Activated naive CD4-positive, alpha-beta T cell (primary cell): ENCODE results near the gene GPR146.

Experiments
- DNase-seq, 4 experiments: peaks; one replicate each; lab custom pipeline; 2025; lab: John Stamatoyannopoulos, UW

The GPR146 gene

DNA sequence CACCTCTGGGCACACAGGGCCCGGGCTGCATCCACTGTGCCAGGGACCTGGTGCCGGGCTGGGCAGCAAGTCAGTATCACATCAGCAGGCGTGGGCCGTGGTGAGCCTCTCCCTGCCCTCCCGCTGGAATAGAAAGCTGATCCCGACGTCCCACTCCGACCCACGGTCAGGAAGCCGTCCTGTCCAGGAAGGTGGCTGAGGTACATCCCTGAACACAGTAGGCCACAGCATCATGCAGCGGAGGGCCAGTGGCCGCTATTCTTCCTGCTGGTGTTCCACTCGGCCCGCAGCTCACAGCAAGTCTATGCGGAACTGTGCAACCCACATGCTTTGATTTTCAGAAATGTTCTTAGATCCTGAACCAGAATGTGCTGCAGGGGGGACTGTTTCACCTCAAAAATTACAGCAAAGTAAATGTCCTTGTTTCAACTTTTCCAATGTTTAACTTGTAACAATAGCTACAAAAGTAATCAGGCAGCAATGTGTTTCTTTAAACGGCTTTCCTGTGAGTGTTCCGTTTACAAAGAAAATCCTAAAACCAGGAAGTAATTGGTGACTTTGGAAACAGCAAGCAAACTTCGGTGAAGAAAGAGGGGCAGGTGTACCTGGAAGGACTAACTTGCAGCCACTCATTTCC lies 676 bp upstream of the GPR146 start:
- no peak for DNase-seq

DNA sequence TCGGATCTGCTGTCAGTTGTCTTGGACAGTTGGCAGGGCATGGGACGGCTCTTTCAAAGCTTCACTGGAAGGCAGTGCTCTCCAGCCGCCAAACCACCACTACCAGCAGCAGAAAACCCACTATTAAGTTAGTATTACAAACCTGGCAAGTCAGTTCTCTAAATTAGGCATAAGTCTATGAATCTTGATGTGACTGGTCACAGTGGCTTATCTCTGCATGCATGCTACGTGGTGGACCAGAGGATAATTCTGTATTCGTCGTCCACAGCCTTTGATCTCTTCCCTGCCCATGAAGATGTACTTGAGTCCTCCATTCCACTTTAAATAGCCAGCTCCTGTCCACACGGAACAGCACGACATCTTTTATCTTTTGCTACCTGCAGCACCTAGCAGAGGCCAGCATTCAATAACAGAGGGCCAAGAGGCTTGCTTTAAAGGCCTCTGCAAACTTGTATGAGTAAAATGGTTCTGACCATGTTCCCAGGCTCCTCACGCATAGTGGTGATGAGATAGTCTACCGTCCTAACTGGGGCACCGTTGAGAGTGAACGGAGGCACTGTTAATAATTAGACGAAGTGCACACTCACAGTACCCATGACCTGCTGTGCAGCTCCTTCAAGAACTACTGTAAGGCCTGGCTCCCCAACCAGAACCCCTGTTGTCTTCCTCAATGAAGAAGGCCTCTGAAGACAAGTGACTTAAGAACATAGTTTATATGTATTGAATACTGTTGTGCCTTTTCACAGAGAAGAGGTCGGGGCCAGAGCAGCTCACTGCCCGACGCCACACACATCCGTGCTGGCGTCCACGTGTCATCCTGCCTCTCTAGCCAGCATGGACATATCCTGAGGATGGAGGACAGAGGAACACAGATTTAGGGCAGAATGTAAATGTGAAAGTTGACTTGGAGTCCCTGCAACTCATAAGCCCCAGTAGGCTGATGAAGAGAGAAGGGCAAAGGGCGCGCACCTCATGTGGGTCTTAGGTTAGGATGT lies 1.0 kb downstream of the GPR146 start:
- no peak for DNase-seq

DNA sequence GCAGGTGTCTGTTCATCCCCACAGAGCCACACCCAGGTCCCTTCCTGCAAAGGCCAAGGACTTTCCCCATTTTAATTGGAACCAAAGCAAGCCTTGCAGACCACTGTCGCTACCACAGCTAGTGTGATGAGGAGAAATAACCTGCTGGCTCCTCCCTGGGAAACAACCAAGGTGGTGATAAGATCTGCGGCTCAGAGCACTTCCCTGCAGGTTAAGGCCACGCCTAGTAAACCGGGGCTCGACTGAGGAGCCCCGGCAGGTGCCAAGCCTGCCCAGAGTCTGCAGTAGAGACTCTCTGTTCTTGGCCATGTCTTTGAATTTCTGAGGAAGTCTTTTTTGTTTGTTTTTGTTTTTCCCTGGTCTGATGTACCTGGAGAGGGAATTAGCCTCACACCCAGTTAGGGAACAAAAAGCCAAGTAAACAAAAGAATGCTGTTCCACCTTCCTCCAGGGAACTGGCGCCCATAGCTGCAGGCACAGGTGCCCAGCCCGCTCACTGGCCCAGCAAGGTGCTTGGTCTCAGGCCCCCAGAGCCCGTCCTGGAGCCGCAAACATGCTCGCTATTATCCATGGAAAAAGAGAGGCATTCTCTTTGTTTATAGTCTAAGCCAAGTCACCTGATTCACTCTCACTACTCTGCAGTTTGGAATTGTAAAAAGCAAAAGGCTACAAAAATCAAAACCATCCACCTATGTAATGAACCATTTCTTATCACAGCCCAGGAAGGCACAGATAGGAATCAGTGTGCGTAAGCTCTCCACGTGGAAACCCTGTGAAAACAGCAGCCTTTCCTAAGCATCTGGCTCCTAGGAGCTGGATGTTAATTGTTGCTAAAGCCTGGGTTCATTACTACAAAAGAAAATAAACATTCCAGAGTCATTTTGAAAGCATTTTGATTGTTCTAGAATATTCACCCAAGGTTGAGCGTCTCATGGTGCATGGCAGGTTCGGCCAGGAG lies 2.7 kb downstream of the GPR146 start:
- peak in 1 of 4 experiments; percentile 17 for DNase-seq

DNA sequence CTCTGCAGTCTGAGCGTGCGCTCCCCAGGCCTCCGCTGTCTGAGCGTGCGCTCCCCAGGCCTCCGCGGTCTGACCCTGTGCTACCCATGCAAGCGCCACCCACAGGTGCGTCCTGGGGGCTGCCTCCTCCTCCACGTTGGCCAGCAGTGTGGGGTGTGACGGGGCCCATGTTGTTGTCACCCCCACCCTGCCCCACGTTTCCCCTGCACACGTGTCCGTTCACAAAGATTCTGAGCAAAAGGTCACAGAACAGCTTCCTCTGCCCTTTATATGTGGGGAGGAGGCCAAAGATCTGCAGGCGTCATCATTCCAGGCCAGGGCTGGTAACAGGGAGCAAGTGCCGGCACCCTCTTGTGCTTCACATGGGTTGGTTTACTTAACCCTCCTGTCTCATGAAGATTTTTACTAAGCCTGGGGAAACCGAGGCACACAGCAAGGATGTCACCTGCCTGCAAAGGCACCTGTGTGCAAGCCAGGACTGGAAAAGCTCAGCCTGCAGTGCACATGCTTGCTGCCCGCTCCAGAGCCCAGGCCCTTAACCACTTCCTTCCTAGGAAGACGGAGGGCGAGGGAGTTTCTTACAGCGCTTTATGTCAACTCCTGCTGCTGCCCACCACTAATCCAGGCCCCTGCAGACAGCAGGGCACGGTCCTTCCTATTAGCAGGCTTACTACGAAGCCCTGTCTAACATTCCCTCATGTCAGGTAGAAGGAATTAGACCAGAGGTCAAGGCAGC lies 4.8 kb downstream of the GPR146 start:
- no peak for DNase-seq

DNA sequence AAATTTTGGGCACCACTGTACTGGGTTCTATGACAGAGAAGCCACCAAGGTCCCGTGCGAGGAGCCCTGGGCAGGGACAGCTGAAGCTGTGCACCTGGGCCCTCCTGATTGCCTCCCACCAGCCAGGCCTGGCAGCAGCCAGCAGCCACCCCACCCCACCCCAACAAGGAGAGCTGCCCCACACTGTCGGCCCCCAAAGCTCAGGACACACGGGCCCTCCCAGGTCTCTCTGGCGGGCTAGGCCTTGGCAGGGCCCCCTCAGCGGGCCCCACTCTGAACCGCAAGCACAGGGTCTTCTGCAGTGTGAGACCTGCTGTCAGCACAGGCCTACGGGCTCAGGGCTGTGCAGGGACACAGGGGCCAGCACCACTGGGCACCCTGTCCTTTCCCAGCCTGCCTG lies 5.5 kb downstream of the GPR146 start:
- DNase-seq: no peak

DNA sequence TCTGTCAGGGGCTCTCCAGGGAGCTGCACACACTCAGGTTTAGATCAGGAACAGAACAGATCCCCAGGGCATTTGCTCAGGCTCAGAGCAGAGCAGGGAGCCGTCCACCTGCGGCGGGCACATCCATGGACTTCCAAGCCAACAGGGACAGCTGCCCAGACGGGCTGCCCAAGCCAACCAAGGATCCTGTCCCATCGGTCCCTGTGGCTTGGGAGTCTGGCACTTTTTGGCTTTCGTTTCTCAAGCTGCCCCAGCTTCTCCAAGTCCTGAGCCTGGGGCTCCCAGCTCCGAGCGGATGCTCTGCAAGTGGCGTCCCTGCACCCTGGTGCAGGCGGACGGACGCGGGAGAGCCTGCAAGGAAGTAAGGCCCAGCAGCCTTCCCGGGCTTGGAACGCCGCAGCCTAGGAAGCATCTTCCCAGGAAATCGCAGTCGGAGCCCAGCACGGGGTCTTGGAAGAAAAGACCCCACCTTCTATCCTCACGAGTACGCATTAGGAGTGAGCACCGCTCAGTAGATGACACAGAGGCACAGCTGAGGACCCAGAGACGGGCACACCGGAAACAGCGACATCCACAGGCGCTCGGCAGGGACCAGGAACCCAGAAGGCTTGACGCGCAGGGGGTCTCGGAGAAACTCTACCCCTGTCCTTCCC lies 6.0 kb downstream of the GPR146 start:
- DNase-seq: no peak

DNA sequence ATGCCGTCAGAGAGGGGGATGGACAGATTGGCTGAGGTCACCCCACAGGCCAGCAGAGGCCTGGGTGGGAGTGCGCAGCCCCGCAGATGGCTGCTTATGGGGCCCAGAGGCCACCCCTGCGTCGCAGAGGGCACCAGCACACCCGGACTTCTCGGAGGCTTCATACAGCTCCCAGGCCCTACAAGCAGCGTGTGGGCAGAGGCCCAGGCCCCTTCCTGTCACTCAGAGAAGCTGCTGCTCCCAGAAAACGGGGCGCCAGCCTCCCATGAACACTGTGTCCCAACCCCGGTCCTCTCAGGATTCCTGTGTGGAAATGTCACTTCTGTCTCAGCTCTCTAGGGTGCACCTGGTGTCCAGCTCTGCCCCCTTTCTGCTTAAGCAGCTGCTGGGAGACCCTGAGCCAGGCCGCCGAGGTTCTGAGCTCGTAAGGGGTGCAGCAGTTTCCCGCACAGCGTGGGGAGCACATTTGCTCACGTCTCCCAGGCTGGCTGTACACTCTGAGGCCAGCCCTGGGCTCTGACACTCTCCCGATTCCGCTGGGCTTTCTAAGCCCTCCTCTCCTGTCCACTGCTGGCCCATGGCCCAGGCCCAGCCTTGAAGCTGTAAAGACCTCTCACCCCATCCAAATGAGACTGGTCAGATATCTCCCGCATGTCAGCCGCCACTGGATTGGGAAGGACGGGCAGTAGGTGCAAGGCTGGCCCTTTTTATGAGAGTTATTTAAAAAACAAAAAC lies 6.8 kb downstream of the GPR146 start:
- no peak for DNase-seq

DNA sequence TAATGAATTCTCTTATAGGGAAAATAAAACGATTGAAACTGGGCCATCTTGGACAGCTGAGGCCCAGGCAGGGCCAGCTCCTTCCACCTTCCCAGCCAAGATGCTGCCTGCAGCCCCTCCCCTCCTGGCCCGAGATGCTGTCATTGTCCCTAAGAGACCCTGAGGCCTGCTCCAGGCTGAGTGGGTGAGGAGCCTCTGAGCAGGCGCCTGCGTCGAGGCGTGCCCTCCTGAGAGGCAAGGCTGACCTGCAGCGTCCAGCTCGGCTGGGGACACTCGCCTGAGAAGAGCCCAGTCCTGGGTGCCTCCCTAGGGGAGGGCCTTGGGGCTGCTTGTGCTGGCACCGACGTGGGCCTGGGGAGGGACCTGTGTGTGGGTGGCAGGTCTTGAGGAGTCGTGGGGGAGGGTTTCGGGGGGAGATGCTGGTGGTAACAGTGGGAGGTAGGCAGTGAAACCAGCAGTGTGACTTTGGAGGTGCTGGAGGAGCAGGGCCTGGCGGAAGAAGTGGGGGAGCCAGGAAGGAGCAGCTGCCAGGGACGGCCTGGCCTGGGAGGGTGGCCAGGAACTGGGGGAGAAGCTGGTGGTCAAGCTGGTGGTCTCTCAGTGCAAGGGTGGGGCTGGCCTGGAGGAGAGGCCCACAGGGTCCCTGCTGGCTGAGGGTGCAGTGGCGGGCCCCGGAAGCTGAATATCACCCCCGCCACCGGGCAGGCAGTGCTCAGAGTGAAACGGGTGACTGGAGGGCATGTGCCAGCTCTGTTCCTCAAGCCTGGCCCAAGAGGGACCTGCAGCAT lies 7.9 kb downstream of the GPR146 start:
- DNase-seq: no peak

DNA sequence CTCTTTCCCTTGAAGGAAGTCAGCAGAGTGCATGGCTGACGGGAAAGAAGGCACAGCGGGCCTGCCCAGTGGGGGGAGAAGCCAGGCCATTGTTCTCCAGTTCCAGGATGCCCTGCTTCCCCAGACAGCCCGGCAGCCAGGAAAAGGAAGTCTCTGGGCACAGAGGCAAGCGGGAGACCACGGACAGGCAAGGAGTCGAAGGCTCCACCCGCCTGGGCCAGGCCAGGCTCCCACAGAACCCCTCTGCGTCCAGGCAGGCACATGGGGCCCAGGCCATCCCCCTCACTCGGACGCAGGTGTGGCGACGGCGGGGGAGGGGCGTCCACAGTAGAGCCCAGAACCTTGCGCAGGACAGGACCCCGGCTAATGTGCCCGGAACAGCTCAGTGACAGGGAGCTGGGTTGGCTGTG lies 8.7 kb downstream of the GPR146 start:
- no peak for DNase-seq

DNA sequence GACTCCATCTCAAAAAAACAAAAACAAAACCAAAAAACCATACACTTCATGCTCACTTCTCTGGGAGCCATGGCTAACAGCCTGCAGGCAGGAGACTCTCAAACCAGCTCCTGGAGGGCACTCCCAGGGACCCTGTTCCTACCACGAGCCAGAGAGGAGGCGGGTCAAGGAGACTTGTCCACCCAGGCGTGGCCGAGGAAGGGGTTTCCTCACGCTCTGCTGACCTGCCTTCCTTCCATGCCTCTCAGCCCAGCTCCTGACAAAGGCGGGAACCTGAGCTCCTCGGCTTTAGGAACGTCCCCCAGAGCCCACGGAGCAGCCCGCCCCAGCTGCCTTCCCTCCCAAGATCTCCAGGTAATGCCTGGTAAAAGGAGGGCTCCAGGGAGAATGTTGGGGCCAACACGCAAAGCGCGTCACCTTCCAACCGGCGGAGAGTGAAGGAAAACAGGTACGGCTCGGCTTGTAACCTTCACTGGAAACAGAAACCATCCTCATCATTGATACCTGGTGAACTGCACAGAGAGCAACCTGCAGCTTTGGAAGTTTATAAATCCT lies 9.5 kb downstream of the GPR146 start:
- DNase-seq: no peak

DNA sequence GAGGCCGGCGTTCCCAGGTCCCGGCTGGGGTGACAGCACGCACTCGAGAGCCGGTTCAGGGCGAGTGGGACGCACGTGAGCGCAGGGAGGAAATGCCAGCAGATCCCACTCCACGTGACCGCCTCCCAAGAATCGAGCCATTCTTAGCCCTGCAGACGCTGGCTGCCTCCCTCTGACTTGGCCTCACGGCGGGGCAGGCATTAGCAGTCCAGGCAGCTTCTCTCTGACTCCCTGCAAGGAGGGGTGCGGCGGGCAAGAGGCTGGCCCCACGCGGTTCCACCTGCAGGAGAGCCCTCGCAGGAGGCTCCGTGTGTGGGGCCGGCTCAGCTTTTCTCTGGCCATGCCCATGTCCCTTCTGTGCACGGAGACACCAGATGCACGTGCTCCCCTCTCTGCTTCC lies 10.1 kb downstream of the GPR146 start:
- no peak for DNase-seq

DNA sequence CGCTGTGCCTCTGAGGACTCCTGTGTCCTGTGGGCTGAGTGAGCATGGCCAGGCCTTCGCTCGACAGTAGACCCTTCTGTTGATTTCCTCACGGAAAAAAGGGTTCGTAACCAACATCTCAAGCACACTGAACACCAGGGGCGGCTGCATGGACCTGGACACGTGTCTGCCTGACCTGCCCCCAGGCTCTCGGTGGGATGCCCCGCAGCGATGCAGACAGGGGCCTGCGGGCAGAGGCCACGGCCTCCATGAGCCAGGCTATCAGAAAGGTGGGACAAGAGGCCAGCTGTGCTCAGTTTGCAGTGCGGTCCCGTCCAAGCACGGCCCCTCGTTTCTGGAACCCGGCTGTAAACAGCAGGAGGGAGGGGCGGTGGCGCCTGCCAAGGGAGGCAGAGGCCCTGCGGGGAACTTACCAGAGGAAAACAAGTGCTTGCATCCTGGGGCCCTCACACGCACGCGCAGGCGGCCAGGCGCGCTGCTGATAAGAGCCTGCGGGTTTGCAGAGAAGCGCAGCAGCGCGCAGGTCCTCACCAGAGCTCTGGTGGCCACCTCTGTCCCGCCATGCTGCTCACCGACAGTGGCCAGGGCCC lies 10.6 kb downstream of the GPR146 start:
- peak in 3 of 4 experiments; percentile 17 to 68 (median 54) for DNase-seq

DNA sequence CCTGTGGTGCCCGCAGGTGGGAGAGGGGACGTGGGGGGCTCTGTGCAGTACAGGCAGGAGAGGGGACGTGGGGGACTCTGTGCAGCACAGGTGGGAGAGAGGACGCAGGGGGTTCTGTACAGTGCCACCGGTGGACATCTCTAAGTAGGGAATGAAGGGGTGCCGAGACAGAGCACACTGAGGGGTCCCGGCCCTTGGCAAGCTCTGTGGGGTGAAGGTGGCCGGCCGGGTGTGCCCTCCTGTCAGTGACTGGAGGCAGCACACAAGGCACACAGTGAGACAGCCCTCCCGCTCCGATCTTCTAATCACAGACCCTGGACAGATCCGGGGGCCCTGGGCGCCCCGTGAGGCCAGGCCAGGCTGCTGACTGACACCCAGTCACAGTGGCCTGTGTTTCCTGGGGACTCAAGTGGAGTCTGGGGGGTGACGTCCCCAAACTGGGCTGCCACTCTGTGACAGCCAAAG lies 11.2 kb downstream of the GPR146 start:
- DNase-seq: no peak

DNA sequence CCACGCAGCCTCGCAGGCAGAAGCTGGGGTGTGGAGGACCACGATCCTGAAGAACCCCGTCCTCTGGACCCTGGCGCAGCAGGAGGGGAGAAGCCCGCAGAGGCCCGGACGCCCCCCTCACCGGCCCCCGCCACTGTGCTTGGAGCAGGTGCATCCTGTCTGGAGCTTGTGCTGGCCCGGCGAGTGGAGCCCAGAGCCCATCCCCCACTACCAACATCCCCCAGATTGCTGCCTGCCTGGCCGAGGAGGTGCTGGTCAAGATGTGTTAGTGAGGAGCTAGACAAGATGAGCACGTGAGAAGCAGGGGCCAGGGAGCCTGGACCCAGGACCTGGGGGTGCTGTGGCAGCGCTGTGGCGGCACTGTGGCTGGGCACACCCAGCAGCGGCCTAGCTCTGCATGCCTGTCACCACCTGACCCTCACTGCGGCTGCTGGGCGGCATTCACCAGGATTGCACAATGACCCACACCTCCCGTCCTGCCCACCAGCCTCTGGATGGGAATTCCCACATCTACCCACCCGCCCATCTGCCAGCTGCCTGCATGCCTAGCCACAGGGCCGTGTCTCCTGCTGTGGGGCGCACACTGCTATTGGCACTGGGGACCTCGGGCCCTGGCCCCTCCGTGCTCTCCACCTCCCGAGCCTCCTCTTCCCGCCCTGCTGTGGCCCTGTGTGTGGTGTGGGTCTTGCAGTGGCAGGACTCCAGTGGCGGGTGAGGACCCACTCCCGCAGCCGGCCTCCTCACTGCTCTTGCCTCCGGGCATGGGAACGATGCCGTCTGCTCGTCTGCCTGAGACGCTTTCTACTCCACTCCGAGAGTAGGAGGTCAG lies 11.8 kb downstream of the GPR146 start:
- DNase-seq: no peak

DNA sequence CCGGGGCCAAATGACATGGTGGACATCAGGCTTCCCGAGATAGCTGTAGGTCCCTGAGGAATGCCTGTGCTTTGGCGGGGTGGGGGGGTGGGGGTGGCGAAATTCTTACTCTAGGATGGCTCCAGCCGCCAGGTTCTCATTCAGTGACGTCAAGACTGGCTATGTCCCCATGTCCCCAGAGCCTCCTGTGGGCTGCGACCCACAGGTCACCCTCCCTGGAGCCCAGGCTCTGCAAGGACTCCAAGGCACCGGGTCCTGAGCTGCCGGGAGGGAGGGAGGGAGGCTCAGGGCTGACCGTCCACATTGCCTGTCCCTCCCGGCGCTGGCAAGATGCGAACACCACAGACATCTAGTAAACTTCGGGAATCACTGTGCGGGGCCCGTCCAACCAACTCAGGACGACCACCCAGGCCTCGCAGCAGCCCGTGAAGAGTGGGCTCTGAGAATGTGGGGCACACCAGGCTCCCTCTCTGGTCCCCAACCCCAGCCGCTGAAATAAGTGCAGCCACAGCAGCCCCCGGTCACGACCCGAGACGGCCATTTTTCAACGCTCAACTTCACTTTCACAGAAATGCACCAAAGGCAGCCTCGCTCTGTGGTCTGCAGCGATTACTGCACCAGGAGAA lies 12.6 kb downstream of the GPR146 start:
- no peak for DNase-seq

DNA sequence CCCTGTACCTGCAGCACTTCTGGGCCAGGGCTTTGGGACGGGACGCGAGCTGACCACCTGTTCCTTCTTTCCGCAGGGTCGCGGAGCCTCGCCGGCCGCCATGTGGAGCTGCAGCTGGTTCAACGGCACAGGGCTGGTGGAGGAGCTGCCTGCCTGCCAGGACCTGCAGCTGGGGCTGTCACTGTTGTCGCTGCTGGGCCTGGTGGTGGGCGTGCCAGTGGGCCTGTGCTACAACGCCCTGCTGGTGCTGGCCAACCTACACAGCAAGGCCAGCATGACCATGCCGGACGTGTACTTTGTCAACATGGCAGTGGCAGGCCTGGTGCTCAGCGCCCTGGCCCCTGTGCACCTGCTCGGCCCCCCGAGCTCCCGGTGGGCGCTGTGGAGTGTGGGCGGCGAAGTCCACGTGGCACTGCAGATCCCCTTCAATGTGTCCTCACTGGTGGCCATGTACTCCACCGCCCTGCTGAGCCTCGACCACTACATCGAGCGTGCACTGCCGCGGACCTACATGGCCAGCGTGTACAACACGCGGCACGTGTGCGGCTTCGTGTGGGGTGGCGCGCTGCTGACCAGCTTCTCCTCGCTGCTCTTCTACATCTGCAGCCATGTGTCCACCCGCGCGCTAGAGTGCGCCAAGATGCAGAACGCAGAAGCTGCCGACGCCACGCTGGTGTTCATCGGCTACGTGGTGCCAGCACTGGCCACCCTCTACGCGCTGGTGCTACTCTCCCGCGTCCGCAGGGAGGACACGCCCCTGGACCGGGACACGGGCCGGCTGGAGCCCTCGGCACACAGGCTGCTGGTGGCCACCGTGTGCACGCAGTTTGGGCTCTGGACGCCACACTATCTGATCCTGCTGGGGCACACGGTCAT lies 13.3 kb downstream of the GPR146 start:
- DNase-seq: no peak
